Pancreas (tissue), 10 donors: ENCODE results near the gene CGRRF1. TPM values are rescaled to one million over a fixed set of nuclear protein-coding genes. Genes with fewer than 3 reads are reported as not detected.

ENCODE experiments used
- ATAC-seq, 4 donors: fragments of 200-7000 bp; cut with Tn5 transposase; one replicate each; pipeline versions ENCODE4 v1.8.0 to v1.9.1; 2020; ENCODE audit warnings: mild to moderate bottlenecking in 4 of 4, moderate library complexity in 4 of 4
- DNase-seq, 6 donors: peaks; one replicate each; pipeline ENCODE4 v3.0.0-alpha.2; 2020
- FAIRE-seq: peaks from 2 replicates; lab custom pipeline; 2012; peaks lifted over from hg19 to GRCh38; lab: Jason Lieb, UNC
- H3K27ac ChIP-seq, 4 donors: fragments of 200-600 bp; sonication (generic); 1 replicate in 3 of 4; 2 replicates in 1 of 4; pipeline versions ENCODE4 v1.5.0 to v1.8.0; 2020
- H3K27me3 ChIP-seq, 4 donors: fragments of 200-600 bp; one replicate each; pipeline ENCODE4 v1.8.0; 2021
- H3K36me3 ChIP-seq, 3 donors: fragments of 200-600 bp; sonication (generic) in 1 of 3; one replicate each; pipeline versions ENCODE4 v1.5.0 to v1.8.0; 2020 to 2021
- H3K4me1 ChIP-seq, 3 donors: fragments of 200-600 bp; one replicate each; pipeline ENCODE4 v1.8.0; 2021
- H3K4me3 ChIP-seq, 4 donors: fragments of 200-600 bp; sonication (generic) in 2 of 4; one replicate each; pipeline versions ENCODE4 v1.5.0 to v1.8.0; 2020 to 2021
- H3K9me3 ChIP-seq, 4 donors: fragments of 200-600 bp; one replicate each; pipeline ENCODE4 v1.8.0; 2021
- WGBS, 2 donors: extraction: QIAGEN DNeasy Blood & Tissue Kit; methylation state at CpG; one replicate each; pipeline ENCODE4 v1.1.7; 2013; 5-methylcytosine and 5-hydroxymethylcytosine counted together
- intact Hi-C, 3 donors: fragments of 100-400 bp; cut with DNase I; formaldehyde crosslinking; loops; one replicate each; pipeline versions ENCODE4 v1.11.1 to v1.14.2; 2022
- polyA plus RNA-seq, 2 donors: library from polyadenylated mRNA; stranded (reverse); fragments of 200-250 nt; gene quantifications; one replicate each; pipeline ENCODE4 v1.2.3, GENCODE V29; 2013
- total RNA-seq, 6 donors: library from RNA; stranded (reverse); fragmentation: NEBNext Ultra II Directional in 4 of 6; extraction: Animal tissue kit (Norgen Biotek cat#: 25700) in 4 of 6; gene quantifications; one replicate each; pipeline versions ENCODE4 v1.2.1 to v1.2.4, GENCODE V29; 2021 to 2023
- TF ChIP-seq, protein P1 (sequence below), 4 donors: fragments of 200-600 bp; sonication (generic) in 3 of 4; IDR thresholded peaks; one replicate each; pipeline versions ENCODE4 v1.5.0 to v1.8.0; 2021; ENCODE audit warnings: antibody characterized with exemption in 4 of 4
- donor health status: healthy with polysubstance abuse.
- donor health status: DM: no; HTN: no; CAD: no; lungs with moderate emphysema.
- donor health status: DM: no; HTN: no; CAD: no.
- donor health status: control.
- donor health status: control.
- donor health status: Bipolar disorder and iron deficiency.
- donor health status: DM: yes; HTN: yes; CAD: no.
- donor health status: DM: no; HTN: no; CAD: no.
- donor health status: DM: no; HTN: no; CAD: no.
- donor health status: DM: yes; HTN: yes; CAD: no.

The CGRRF1 gene
- total and polyA plus RNA-seq, 8 donors, result 8.3 to 17.6 (median 10.6) TPM

GRCh38 chr14:54547583-54547982 is 37.9 kb downstream of the CGRRF1 start:
- no peaks in the 10 kb centered on the region for H3K27me3 ChIP-seq
- no peaks in the 10 kb centered on the region for H3K4me1 ChIP-seq
- intact Hi-C loops, result no loop called here
- TF ChIP-seq, protein P1, sequence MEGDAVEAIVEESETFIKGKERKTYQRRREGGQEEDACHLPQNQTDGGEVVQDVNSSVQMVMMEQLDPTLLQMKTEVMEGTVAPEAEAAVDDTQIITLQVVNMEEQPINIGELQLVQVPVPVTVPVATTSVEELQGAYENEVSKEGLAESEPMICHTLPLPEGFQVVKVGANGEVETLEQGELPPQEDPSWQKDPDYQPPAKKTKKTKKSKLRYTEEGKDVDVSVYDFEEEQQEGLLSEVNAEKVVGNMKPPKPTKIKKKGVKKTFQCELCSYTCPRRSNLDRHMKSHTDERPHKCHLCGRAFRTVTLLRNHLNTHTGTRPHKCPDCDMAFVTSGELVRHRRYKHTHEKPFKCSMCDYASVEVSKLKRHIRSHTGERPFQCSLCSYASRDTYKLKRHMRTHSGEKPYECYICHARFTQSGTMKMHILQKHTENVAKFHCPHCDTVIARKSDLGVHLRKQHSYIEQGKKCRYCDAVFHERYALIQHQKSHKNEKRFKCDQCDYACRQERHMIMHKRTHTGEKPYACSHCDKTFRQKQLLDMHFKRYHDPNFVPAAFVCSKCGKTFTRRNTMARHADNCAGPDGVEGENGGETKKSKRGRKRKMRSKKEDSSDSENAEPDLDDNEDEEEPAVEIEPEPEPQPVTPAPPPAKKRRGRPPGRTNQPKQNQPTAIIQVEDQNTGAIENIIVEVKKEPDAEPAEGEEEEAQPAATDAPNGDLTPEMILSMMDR (IDR thresholded peaks at IDR 0.05), result no peak
- DNase-seq, result no peak
- no peaks in the 10 kb centered on the region for H3K36me3 ChIP-seq
- FAIRE-seq, result no peak
- H3K9me3 ChIP-seq, result no peaks in the 10 kb centered on the region
- WGBS, 2 donors, result 93 to 98% methylated on average over 3 of the region's 3 CpGs
- H3K4me3 ChIP-seq, result no peak overlapping the region
- no peak for ATAC-seq
- no peak overlapping the region for H3K27ac ChIP-seq

DNA sequence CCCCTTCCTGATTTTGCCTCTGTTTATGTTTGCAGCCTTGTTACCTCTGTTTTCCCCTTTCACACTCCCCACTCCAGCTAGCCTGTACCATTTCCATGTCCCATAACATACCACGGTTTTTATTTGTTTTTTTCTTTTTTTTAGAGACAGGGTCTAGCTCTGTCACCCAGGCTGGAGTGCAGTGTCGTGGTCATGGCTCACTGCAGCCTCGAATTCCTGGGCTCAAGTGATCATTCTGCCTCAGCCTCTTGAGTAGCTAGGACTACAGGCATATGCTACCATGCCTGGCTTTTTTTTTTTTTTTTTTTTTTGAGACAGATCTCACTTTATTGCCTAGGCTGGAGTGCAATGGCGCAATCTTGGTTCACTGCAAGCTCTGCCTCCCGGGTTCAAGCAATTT is 38.8 kb downstream of the CGRRF1 start:
- Histone ChIP-seq H3K4me1 (no peaks in the 10 kb centered on the region), H3K27me3 (no peaks in the 10 kb centered on the region), H3K27ac (no peak overlapping the region), H3K36me3 (no peaks in the 10 kb centered on the region), H3K9me3 (no peaks in the 10 kb centered on the region), H3K4me3 (no peak overlapping the region)
- WGBS, 2 donors, result 73 to 81% methylated on average over 5 of the region's 5 CpGs
- intact Hi-C loops, result no loop called here
- TF ChIP-seq, protein P1 (IDR thresholded peaks at IDR 0.05), result no peak
- DNase-seq (no peak), FAIRE-seq (no peak), ATAC-seq (no peak)

GRCh38 chr14:54549862-54550261 is 40.2 kb downstream of the CGRRF1 start:
- Histone ChIP-seq H3K27me3 (no peaks in the 10 kb centered on the region), H3K27ac (no peak overlapping the region), H3K4me1 (no peaks in the 10 kb centered on the region), H3K4me3 (no peak overlapping the region), H3K36me3 (no peaks in the 10 kb centered on the region), H3K9me3 (no peaks in the 10 kb centered on the region)
- DNase-seq, result no peak
- TF ChIP-seq, protein P1 (IDR thresholded peaks at IDR 0.05), result no peak
- intact Hi-C loops, result no loop called here
- FAIRE-seq, result no peak
- no peak for ATAC-seq
- WGBS, 2 donors, result 86 to 90% methylated on average over 3 of the region's 3 CpGs

GRCh38 chr14:54550514-54550913 is 40.8 kb downstream of the CGRRF1 start:
- intact Hi-C loops, result no loop called here
- FAIRE-seq (no peak), DNase-seq (no peak), ATAC-seq (no peak)
- Histone ChIP-seq H3K36me3 (no peaks in the 10 kb centered on the region), H3K9me3 (no peaks in the 10 kb centered on the region), H3K4me3 (no peak overlapping the region), H3K27me3 (no peaks in the 10 kb centered on the region), H3K27ac (no peak overlapping the region), H3K4me1 (no peaks in the 10 kb centered on the region)
- WGBS, 2 donors, result 71 to 84% methylated on average over 1 of the region's 1 CpG
- TF ChIP-seq, protein P1 (IDR thresholded peaks at IDR 0.05), result no peak

DNA sequence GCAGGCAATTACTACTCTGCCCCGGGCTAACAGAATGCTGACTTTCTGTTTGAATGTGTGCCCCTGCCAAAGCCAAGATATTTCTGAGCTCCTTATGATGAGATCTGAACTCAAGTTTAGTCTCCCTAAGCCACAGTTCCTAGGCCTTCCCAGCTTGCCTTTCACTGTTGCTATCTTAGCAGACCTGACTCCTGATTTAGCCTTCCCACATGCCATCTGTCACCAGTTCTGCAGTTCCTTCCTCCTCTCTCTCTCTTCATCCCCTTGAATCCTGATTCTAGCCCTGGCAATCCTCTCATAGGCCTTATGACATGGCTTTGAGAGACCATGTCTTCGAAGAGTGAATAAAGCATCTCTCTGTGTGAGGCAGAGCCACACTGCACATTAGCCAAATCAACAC is 44.7 kb downstream of the CGRRF1 start:
- H3K4me3 ChIP-seq, result no peak overlapping the region
- H3K4me1 ChIP-seq, result no peaks in the 10 kb centered on the region
- TF ChIP-seq, protein P1 (IDR thresholded peaks at IDR 0.05), result no peak
- no peaks in the 10 kb centered on the region for H3K36me3 ChIP-seq
- WGBS, 2 donors, result 85 to 92% methylated on average over 2 of the region's 2 CpGs
- no peak for FAIRE-seq
- no peaks in the 10 kb centered on the region for H3K27me3 ChIP-seq
- no peak overlapping the region for H3K27ac ChIP-seq
- no peaks in the 10 kb centered on the region for H3K9me3 ChIP-seq
- DNase-seq, result no peak
- ATAC-seq, result no peak
- intact Hi-C loops, result no loop called here
